ENCODE data around the gene KRIT1.
"Not testable (repeated sequence)": the region's sequence is repeated elsewhere in the genome, so short reads cannot be mapped to it uniquely, and the experiment has no call there.

Gene KRIT1

DNA sequence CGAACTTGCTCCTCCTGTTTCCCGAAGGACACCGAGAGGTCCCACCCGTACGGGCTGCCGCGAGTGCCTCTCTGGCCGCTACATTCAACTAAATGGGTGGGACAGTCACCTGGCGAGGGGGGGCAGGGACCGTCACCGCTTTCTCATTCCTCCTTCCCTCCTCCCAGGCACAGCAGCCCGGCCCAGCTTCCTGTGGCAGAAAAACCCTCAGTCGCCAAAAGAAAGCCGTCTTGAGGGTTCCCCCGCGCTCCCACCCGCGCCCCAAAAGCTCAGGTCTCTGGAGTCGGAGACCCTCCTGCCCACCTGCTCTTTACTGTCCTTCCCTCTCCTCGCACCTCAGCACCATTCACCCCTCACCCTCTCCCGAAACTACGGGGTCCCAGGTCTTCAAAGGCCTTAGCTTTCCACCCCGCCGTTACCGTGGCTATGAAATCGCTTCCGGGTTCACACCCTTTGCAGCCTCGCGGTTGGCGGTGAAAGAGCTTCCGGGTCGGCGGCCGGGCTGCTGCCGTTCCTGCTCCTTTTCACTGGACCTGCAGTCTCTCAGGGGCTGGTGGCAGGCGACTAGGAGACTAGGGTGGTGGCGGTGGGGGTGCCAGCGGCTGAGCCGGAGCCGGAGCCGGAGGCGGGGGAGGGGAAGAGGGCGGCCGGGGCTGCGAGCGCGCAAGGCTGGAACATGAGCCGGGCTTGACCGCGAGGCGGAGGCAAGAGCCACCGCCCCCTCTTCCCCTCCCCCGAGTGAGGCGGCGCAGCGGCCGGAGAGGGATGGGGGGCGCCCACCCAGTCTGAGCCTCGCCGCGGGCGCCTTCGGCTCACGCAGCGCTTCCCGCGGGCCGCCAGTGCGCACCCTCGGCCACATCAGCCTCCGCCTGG is at the start of gene KRIT1, which contains the start of gene ANKIB1:
KRIT1 (minus strand) TSS at position 428 of the 873 bp plus-strand sequence. CDS start 3,779 bp downstream, outside the sequence.
ANKIB1 (plus strand) TSS at position 488 of the 873 bp plus-strand sequence. CDS start 49,005 bp downstream, outside the sequence.
- no peak for DNase-seq (ENCODE audit: low read depth, low spot score)

DNA sequence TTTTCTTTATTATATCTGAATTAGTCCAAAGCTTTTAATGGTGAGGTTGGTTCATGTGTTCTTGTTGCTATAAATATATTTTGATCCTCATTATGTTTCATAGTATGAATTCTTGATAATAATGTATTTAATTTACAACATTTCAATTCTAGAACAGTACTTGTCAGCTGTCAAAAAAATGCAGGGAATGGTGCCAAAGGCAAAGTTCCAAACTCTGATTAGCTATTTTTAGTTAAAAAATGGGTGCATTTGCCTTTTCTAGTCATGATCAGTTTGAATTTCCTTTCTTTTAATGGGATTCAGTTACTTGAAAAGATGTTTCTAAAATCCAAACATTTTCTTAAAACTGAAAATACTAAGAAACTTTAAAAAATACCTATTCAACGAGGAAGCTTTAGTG is 49.7 kb upstream of the KRIT1 start:
- no peak for DNase-seq (ENCODE audit: low read depth, low spot score)

DNA sequence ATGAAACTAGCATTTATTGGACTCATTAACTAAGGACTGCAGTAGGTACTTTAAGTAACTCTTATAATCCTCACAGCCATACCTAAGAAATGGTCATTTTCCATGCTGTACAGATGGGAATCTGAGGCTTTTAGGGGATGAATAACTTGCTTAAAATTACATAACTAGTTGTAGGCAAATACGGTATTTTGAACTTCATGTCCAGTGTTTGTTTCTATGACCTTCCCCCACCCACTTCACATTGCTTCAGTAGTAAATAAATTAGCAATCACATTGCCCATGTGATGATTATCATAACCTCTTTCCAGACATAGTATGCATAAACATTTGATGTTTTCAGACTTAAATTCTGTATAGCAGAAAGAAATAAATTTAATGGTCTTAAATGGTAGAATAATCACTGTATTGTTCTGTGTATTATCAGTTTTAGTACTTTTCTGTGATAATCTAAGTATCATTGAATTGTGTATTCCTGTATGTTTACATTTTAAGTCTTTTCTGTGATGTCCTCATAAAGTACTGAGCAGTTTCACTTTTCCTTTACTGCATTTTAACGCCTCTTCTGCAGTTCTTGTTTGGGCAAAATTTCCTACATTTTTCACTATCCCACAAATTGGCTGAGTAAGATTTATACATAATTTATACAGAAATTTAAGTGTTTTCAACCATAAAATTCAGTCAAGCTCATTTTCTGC is 48.3 kb upstream of the KRIT1 start:
- no peak for DNase-seq (ENCODE audit: low read depth, low spot score)

DNA sequence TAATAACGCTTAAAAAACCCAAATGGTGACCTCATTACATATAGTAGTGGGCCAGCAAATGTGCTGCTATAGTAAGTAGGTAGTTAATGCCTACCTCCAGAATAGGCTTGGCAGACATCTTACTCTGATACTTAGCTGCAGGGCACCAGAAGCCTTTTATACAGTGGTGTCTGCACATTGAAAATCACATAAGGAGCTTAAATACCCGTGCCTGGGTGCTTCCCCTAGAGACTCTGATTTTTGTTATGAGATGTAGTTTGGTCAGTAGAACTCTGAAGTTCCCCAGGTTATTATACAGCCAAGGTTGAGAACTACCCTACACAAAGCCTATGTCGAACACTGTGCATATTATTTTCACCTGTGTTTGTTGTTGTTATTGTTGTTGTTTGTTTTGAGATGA is 47.3 kb upstream of the KRIT1 start:
- no peak for DNase-seq (ENCODE audit: low read depth, low spot score)

DNA sequence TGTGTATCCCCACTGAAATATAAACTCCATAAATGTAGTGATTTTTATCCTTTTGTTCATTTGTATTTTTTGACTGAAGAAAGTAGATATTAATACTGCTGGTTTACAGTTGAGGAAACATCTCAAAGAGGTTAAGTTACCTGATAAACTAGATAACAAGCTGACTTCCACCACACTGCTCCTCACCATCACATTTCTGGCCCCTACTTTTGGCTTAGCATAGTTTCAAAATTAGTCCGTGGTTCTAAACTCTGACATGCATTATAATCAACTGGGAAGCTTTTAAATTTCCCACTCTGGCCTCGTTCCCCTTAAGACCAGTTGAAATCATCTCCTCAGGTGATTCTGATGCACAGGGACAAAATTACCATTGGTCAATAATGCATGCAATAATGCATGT is 43.6 kb upstream of the KRIT1 start:
- DNase-seq (ENCODE audit: low read depth, low spot score) = no peak

DNA sequence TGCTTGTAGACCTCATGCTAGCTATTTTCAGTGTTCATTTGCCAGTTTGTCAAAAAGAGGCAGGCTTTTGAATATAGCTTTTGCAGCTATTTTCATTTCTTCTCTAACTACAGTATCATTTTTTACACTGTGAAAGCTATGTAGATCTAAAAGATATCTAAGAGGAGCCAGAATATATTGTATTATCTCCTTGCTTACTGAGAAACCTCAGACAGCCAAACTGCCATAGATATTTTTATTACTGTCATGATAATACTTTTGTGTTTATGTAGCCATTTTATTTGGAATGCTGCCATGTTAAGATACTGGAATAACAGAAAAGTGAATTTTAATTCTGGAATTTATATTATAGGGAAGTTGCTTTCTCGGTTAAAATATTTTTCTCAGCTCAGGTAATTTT is 37.2 kb upstream of the KRIT1 start:
- DNase-seq (ENCODE audit: low read depth, low spot score) = no peak

DNA sequence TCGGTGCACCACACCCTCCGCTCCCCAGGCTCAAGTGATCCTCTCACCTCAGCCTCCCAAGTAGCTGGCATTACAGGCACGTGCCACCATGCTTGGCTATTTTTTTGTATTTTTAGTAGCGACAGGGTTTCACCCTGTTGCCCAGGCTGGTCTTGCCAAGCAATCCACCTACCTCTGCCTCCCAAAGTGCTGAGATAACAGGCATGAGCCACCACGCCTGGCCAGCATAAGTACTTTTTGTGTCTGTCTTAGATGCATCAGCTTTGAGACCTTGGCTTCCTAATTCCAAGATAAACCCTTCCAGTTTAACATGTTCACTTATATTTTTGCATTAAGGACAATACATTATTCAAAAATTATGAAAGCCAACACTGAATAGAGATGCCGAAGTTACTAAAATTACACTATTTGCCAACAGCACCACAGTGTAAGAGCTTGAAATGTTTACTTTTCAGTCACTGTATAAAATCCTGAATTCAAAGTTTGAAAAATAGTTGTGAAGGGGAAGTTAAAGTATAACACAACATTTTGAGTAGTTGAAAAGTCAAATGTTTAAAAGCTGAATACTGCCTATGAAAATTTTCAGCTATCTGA is 36.6 kb upstream of the KRIT1 start:
- DNase-seq (ENCODE audit: low read depth, low spot score) = no peak

DNA sequence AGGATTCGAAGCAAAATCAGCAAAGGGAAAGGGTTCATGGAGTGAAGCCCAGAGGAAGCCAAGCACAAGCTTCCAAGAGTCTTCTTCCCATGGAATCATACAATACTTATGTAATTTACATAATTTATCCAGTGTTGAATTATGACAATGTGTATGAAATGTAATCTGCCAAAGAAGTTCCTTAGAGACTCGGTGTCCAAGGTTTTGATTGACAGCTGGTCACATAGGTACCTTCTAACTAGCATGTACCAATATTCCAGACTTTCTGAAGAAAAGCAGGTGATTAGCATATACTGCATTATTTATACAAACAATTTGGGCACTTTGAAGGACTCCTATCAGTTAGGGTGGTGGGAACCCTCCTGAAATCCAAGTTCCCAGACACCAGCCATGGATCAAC is 35.3 kb upstream of the KRIT1 start:
- DNase-seq (ENCODE audit: low read depth, low spot score) = no peak

DNA sequence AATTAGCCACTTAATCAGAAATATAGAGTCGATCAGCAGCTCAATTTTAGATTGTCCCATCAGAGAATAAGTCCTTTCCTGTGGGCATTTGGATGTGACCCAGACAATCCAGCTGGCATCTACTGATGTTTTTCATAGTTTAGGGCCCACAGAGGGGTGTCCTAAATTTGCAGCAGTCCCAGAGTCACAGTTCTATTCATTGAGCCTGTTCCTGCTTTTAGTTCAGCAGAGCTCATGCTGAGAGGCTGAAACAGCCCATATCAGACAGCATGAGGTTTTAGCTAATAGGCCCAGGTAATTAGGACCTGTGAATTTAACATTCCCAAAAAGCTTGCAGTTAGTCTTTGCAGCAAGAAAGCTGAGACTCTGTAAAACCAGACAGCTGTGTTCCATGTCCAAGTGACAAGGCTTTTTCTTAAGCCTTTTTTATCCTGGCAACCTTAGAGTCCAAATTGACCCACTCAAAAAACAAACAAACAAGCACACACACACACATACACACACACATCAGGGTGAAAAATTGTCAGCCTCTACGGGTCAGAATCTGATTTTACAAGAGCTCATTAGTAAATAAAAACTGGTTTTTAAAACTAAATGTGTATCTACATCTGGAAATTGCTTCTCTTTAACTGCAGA is 33.8 kb upstream of the KRIT1 start:
- no peak for DNase-seq (ENCODE audit: low read depth, low spot score)

DNA sequence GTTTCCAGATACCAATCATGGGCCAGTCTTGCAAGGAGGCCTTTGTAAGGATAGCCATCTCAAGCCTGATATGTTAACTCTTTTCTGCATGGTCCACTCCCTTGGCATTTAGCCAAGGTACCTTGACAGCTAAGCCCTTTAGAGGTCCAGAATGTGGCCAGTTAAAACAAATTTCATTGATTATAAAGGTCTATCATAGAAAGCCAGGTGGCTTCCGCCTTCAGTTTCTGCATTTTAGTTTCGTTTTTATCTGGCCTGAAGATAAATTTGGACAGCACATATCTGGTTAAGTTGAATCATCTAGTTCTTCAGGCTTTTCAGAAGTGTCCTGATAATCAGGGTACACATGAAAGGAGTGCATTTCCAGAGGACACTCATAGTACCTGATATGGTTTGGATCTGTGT is 30.7 kb upstream of the KRIT1 start:
- no peak for DNase-seq (ENCODE audit: low read depth, low spot score)

DNA sequence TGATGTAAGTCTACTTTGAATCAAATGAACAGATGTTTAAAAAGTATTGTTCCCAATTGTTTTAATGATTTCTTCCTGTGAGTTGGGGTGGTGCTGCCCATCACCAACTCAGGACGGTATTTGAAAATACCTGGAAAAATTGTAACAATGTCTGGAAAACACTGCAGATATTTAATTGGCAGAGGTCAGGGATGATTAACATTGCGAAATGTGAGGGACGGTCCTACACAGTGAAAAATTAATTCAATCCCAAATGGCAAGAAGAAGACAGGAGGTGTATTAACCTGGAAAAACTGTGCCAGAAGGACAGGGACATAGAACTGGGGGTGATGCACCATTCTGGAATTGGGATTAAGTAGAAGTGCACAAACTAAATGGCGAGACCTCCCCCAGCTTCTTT is 29.6 kb upstream of the KRIT1 start:
- DNase-seq (ENCODE audit: low read depth, low spot score) = no peak

DNA sequence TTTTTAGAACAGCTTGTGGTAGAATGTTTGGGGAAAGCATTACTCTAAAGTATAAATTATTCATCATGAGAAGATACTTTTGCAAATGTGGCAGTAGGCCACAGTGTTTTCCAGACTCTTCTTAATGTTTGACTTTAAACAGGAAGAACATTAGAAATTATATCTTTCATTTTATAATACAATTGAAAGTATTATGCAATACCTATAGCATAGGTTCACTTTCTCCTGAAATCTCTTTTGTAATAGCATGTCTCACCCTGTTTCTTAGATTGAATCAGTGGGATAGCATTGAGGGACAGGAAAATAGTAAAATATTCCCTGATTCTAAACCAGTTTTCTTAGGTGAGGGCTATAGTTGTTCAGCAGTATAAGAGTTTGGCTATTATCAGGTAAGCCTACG is 23.2 kb upstream of the KRIT1 start:
- no peak for DNase-seq (ENCODE audit: low read depth, low spot score)

DNA sequence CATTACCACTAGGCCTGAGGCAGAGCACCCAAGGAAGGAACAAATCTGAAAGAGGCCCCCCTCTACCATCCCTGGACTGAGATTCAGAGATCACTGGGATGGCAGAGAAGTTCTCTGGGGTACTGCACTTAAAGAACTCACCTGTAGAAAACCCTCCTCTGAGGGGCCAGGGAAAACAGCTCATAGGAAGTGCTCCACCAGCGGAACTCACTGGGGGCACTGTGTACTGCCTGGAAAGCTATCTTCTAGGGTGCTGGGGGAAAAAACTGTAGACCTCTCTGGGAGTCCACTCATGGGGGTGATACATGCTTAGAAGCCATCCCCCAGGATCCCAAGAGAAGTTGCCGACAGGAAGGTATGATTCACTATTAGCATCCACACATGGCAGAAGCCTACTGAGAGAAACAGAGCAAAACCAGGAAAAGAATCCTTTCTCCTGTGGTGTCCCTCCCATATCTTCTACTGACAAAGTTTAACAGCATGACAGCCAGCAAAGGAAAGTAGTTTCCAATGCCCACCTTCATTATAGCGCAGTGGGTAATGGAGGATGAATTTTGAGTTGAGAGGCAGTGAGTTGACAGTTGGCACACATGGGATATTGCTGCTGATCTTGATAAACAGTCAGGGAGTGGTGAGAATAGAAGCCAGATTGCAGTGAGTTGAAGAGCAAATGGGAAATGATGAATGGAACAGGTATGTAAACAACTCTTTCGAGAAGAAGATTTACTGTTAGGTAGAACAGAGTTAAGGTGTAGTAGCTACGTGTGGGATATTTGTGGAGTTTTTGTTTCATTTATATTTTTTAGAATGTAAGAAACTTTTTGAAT is 20.9 kb upstream of the KRIT1 start:
- DNase-seq (ENCODE audit: low read depth, low spot score) = no peak

DNA sequence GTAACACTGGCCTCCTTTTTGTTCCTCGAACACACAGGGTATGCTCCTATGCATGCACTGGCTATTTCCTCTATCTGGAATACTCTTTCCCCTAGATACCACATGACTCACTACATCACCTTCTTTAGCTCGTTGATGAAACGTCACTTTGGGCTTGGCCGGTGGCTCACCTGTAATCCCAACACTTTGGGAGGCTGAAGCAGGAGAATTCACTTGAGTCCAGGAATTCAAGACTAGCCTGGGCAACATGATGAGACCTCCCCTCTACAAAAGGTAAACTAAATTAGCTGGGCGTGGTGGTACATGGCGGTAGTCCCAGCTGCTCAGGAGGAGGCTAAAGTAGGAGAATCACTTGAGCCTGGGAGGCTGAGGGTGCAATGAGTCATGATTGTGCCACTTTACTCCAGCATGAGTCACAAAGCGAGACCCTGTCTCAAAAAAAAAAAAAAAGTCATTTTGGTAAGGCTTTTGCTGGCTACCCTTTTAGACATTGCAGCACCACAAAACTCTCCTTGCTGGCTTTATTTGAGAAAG is 14.6 kb upstream of the KRIT1 start:
- no peak for DNase-seq (ENCODE audit: low read depth, low spot score)

DNA sequence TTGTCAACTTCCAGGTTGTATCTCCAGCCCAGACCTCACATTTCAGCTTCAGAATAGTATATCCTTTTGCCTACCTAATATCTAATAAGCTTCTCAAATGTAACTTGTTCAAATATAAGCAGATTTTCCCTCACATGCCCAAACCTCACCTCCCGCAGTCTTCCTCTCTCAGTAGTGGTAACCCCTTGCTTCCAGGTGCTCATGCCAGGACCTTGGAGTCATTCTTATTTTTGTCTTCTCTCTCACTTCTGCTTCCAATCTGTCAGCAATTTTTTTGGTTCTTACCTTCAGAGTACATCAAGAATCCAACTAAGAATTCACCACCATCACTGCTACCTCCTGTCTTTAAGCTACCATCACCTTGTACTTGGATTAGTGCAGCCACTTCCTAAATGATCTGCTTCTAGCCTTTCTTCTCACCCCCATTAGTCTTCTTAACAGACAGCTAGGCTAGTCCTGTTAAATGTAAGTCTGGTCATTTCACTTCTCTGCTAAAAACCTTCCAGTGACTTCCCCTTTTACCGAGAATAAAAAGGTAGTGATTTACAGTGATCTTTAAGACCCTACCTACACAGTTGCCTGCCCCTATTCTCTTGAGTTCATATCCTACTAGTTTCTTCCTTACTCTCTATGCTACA is 14.0 kb upstream of the KRIT1 start:
- no peak for DNase-seq (ENCODE audit: low read depth, low spot score)

DNA sequence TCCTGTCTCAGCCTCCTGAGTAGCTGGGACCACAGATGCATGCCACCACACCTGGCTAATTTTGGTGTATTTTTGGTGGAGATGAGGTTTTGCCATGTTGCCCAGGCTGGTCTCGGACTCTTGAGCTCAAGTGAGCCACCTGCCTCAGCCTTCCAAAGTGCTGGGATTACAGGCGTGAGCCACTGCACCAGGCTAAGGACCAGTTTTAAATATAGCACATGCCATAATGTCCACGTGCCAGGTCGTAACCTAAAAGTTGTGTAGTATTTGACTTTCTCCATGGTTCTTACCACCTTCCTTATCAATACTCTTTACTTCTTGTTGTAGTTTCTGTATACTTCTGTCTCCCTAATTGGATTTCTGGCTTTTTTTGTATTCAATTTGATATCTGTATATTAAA is 13.3 kb upstream of the KRIT1 start:
- no peak for DNase-seq (ENCODE audit: low read depth, low spot score)

DNA sequence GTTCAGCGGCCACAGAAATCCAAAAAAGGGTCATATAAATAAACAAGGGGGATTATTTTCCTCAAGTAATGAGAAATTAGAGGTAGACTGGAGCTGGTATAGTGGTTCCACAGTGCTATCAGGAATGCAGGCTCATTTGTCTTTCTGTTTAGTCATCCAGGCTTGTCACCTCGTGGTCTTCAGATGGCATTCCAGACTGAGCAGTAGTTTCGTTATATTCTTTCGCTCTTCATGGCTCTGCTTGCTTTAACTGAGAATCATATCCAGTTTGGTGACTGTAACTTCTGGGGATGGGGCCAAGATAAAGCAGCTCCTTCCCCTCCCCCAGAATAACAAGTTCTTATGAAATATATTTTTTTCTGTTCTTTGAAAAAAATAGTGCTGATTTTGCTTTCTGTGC is 9.6 kb upstream of the KRIT1 start:
- no peak for DNase-seq (ENCODE audit: low read depth, low spot score)

DNA sequence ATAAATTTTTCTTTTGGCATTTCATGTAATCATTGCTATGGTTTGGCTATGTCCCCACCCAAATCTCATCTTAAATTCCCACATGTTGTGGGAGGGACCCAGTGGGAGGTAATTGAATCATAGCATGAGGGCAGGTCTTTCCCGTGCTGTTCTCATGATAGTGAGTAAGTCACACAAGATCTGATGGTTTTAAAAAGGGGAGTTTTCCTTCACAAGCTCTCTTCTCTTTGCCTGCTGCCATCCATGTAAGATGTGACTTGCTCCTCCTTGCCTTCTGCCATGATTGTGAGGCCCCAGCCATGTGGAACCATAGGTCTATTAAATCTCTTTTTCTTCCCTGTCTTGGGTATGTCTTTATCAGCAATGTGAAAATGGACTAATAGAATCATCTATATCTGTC is 9.1 kb upstream of the KRIT1 start:
- not testable (repeated sequence) for DNase-seq (ENCODE audit: low read depth, low spot score)

DNA sequence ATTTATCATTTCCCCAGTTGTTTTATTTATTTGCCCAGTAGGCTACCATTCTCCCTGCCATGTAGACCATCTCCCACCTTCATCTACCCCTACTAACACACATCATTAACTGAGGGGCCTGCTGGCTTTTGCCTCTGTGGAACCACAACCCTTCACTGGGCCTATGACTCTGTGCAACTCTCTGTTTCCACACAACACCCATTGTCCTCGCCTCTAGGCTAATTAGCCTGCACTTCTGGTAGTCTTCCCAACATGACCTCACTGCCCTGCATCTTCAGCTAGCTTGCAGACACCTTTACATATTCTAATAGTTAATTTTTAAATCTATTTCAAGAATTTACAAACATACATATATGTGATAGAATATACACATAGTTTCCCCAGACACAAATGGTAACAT is 7.5 kb upstream of the KRIT1 start:
- DNase-seq (ENCODE audit: low read depth, low spot score) = no peak

DNA sequence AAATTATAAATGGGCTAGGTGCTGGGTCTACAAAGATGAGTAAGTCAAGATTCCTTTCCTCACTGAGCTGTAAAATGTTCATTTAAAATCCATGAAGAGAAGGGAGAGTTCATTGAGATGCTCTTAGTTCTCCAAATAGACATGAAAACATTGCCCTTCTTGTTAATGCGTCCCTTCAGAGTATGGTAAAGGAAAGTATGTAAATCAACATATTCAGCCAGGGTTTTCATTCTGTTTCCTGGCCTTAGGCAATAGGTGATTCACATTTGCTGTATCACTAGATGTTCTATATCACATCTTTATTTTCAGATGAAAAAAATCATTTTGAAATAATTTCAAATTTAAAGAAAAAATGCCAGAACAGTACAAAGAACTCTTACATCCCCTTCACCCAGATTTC is 5.5 kb upstream of the KRIT1 start:
- DNase-seq (ENCODE audit: low read depth, low spot score) = no peak
